Stimulated activated CD8-positive, alpha-beta memory T cell treated with anti-CD3 and anti-CD28 coated beads, Interleukin-15, amount 100 ng/mL, for 24 hours (primary cell): ENCODE measurements around the gene GLE1.

ENCODE experiments used
- DNase-seq: peaks from one replicate; pipeline ENCODE4 v3.0.0-alpha.2; 2020; ENCODE audit warnings: low read depth

GLE1 gene

DNA sequence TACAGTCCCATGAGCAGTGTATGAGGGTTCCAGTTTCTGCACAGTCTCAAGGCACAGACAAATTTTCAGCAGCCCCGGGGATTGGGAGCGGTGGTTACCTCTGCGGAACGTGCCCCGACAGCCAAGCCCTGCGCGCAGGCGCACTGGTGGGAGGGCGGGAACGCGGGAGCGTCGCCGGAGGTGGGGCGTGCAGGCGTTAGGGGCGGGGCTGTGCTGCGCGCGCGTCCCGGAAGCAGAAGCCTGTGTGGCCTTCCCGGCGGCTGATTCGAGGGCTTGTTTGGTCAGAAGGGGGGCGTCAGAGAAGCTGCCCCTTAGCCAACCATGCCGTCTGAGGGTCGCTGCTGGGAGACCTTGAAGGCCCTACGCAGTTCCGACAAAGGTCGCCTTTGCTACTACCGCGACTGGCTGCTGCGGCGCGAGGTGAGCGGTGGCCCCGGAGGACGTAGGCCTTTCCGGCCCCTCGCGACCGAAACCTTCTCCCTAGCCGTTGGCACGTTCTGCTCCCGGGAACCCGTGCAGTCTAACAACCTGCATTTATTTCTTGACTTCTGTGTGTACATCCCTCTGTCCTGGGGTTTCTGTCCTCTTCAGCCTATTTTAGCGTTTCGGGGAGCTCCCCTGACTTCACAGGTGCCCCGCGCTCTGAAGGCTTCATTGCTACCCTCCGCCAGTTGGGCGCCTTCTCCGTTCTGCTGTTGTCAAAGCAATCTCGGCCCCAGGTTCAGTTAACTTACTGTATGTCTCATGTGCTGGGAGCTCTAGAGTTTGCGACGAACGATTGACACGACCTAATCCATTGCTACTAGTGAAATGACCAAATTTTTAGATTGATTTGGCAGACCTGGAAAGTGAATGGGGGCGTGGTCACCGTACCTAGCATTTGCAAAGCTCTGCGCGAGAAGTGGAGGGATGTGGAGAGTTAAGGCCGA, at the start of gene GLE1:
Gene GLE1 (plus strand): TSS at position 235 of the 929 bp plus-strand sequence. CDS start 87 bp downstream, at position 322.
- peak; percentile 98 for DNase-seq

DNA sequence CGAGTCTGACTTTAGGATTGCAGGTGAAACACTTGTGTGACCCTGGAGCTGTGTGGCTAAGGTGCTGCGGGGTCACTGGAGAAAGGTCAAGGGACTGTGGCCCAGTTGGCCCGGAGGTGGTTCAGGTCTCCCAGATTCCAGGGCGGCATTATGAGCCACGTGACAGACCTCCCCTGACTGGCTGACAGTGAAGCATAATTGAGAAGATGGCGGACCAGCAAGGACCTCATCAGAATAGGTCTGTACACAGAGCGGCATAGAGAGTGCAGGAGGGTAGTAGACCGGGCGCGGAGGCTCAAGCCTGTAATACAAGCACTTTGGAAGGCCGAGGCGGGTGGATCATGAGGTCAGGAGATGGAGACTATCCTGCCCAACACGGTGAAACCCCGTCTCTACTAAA, 49.5 kb upstream of the GLE1 start:
- no peak for DNase-seq

DNA sequence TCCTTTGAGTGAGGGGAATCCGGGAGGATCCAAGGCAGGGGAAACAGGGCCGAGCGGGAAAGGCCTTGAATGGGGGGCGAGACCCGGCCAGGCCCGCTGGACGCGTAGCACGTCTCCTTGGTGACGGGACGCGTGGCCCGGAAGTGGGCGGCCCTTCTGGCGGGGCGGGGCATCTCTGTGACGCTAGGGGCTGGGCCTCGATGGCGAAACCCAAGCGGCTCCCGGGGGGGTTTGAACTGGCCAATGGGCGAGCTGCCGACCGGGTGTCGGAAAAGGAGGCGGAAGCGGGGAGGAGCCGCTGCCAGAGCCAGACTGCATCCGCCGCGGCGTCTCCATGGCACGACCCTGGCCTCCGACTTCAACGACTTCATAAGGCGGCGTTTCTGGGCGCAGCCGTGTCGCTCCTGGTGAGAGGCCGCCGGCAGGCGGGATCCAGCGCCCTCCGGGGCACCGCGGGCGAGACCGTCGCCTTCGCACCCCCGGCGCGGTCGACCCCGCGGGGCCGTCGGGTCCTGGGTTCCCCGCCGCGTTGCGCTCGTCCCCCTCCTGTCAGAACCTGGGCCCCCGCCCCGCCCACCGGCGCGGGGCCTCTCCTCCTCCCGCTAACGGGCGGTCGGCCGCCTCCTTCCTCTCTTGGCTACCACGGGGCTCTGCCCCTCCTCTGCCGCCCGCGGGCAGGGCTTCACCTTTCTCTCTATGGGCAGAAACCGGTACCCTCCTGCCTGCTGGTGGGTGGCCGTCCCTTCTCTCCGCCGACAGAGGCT, 48.5 kb upstream of the GLE1 start, which contains the start of gene ODF2:
Gene ODF2 (plus strand): TSS at position 158 of the 764 bp plus-strand sequence. CDS start 86 bp downstream, at position 244.
- DNase-seq, result peak; percentile 96

GRCh38 chr9:128456613-128457061, 47.9 kb upstream of the GLE1 start:
- DNase-seq, result peak; percentile 24

- DNase-seq, result no peak
These were observed 47.3 kb upstream of the GLE1 start for GRCh38 chr9:128457207-128457606.

GRCh38 chr9:128459011-128459410, 45.5 kb upstream of the GLE1 start:
- DNase-seq, result no peak

- no peak for DNase-seq
These were observed 35.4 kb upstream of the GLE1 start for GRCh38 chr9:128469070-128469469.

DNA sequence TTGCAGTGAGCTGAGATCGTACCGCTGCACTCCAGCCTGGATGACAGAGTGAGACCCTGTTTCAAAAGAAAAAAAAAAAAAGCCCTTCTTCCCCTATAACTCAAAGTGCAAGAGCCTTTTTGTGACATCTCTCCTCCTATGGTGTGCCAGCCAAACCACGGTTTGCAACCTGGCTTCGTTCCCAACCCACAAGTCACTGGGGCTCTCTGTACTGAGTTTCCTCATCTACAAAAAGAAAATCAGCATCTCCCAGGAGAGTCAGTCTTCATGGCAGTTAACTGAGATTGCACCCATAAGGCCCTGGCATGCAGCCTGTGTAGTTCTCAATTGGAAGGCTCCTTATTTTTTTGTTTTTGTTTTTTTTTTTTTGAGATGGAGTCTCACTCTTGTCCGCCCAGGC, 34.0 kb upstream of the GLE1 start:
- no peak for DNase-seq

- no peak for DNase-seq
These were observed 31.4 kb upstream of the GLE1 start for GRCh38 chr9:128473104-128473503.

- DNase-seq, result no peak
These were observed 28.7 kb upstream of the GLE1 start for GRCh38 chr9:128475867-128476266.

DNA sequence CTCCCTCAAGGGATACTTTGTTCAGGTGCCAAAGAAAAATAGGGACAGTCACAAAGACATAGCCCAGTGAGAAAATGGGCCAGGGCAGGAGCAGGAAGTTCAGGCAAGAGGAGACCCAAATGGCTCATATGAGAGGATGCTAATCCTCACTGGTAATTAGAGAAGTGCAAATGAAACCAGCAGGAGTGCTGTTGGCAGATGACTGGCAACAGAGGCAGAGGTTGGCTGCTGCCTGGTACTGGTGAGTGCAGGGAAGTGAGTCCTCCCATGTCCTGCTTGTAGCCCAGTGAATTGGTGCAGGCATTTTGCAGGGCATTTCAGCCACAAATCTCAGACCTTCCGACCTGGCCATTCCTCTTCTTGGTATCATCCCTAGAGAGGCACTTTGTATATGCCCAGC, 25.3 kb upstream of the GLE1 start:
- DNase-seq, result no peak

DNA sequence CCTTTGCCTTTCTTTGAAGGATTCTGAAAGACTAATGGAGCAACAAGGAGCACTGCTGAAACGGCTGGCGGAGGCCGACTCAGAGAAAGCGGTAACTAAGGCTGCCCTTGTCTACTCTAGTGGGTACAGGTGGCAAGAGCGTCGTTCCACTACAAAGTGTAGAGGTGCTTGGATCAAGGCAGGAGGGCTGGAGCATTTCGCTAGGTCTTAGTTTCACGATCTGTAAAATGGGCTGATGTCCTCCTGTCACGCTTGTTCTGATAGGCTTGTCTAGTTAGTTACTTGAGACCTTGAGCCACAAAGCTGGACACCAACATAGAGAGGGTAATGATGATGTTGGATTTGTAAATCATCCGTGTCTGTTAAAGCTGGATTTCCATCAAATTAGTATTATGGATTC, 23.0 kb upstream of the GLE1 start:
- no peak for DNase-seq

DNA sequence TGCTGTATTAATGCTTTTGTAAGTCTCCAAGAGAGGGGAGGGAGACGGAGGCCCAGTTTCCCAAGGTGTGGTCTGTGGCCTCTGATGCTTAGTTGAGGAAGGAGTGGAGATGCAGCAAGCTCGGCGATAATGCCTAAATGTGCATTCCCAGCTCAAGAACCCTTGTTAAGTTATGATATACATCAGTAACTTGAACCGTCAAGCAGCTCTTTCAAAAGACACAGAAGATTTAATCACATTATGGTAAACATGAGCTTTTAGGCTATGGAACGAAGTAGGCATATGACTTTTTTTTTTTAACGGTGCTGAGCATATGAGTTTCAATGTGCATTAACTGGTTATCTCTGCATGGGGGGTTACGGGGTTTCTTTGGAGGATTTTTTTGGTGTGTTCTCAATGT, 22.3 kb upstream of the GLE1 start:
- DNase-seq, result no peak

DNA sequence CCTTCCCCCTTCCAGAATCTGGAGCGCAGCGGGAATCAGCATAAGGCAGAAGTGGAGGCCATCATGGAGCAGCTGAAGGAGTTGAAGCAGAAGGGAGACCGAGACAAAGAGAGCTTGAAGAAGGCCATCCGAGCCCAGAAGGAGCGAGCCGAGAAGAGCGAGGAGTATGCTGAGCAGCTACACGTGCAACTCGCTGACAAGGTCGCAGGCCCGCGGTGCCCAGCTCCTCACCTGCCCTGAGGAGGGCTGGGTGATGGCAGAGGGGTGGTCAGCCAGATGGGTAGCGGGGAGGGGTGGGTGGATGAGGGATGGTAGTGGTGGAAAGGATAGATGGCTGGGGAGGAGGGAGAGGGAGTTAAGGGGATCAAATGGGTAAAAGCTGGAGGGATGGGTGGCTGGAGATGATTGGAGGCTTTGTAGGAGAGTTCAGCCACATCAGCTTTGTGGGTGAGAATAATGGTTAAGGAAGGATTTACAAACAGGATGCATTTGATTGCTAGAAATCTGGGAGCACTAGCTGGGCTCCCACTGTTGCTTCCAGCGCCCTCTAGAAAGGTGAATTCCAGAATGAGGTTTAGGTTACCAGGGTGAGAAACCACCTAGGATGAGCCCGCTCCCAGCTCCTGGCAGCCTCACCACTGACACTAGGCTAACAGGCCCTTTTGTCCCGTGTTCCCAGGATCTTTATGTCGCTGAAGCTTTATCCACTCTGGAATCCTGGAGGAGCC, 19.7 kb upstream of the GLE1 start:
- no peak for DNase-seq

- no peak for DNase-seq
These were observed 19.1 kb upstream of the GLE1 start for GRCh38 chr9:128485414-128485855.

- no peak for DNase-seq
These were observed 18.3 kb upstream of the GLE1 start for GRCh38 chr9:128486201-128486600.

GRCh38 chr9:128493424-128493823, 11.1 kb upstream of the GLE1 start:
- DNase-seq, result no peak

DNA sequence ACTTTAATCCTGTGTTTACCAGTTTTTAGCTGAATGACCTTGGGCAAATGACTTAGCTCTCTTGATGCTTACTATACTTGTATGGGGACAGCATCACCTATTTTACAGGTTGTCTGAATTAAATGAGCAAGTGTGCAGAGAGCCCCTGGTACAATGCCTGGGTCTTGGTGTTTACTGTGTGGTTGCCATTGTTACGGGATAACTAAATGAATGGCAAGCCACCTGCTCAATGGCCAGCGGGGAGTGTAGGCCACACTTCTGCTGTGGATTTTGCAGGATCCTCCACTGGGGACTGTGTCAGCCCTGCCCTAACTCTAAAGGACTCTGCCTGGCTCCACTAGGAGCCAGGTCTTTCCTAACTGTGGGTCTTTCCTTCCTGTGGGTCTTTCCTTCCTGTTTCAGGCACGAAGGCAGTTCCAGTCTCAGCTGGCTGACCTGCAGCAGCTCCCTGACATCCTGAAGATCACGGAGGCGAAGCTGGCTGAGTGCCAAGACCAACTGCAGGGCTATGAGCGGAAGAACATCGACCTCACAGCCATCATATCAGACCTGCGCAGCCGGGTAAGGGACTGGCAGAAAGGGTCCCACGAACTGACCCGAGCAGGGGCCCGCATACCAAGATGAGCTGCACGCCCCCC, 10.3 kb upstream of the GLE1 start:
- DNase-seq, result no peak

- DNase-seq, result no peak
These were observed 9.8 kb upstream of the GLE1 start for GRCh38 chr9:128494746-128495129.

DNA sequence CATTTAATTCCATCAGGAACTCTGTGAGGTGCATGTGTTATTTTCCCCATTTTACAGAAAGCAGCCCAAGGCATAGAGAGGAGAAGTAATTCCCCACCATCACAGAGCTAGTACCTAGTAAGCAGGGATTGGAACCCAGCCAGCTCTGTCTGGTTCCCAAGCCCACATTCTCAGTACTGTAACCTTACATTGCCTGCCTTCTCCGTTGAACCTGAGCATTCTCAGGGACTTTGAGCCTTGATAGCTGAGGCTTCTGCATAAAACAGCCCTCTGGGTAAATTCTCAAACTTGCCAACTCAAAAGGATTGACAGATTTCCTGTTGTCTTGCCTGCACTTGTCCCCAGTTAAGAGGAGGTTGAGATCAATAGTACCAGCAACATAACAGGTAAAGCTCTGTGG, 9.2 kb upstream of the GLE1 start:
- DNase-seq, result no peak

GRCh38 chr9:128495804-128496417, 8.6 kb upstream of the GLE1 start:
- DNase-seq, result no peak
